ENCODE results near the gene FOSL1.

DNA sequence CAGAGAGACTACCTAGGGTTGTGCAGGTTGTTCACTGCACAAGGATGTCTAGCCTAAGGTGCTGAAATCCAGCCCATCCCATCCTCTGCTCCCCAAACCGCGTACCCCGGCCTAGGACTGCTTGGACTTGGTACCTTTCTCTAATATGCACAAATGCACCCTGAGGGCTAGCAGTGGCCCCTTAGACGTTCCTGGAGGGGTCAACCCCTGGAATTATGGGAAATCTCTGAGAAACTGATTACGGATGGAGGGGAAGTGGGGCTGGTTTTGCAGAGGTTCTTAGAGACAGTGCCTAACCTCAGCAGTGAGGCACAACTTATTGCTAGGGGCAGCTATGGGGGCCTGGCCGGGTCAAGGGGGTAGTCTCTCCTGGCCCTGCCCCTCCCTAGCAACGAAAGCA lies 16.2 kb upstream of the FOSL1 start:
- TF ChIP-seq, protein P1, sequence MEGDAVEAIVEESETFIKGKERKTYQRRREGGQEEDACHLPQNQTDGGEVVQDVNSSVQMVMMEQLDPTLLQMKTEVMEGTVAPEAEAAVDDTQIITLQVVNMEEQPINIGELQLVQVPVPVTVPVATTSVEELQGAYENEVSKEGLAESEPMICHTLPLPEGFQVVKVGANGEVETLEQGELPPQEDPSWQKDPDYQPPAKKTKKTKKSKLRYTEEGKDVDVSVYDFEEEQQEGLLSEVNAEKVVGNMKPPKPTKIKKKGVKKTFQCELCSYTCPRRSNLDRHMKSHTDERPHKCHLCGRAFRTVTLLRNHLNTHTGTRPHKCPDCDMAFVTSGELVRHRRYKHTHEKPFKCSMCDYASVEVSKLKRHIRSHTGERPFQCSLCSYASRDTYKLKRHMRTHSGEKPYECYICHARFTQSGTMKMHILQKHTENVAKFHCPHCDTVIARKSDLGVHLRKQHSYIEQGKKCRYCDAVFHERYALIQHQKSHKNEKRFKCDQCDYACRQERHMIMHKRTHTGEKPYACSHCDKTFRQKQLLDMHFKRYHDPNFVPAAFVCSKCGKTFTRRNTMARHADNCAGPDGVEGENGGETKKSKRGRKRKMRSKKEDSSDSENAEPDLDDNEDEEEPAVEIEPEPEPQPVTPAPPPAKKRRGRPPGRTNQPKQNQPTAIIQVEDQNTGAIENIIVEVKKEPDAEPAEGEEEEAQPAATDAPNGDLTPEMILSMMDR (IDR thresholded peaks at IDR 0.05) = no peak
- TF ChIP-seq POLR2A (IDR thresholded peaks at IDR 0.05) = no peak
